Activated CD8-positive, alpha-beta T cell treated with anti-CD3 and anti-CD28 coated beads for 36 hours (primary cell): ENCODE measurements around the gene KRT82. TPM values are rescaled to one million over a fixed set of nuclear protein-coding genes. Genes with fewer than 3 reads are reported as not detected.

Experiments used
- ATAC-seq: fragments of 200-7000 bp; cut with Tn5 transposase; one replicate; pipeline ENCODE4 v1.10.0; 2021; ENCODE audit warnings: mild to moderate bottlenecking, moderate library complexity
- CTCF ChIA-PET: fragments of 350-600 bp; sonication (Branson Sonifier 250); formaldehyde crosslinking; loops from one replicate; lab custom pipeline; 2021; ENCODE audit warnings: antibody characterized with exemption; lab: Charles Lee
- POLR2A ChIA-PET: fragments of 350-600 bp; sonication (Branson Sonifier 250); formaldehyde crosslinking; loops from one replicate; lab custom pipeline; 2021; ENCODE audit warnings: antibody characterized with exemption; lab: Charles Lee
- DNase-seq: peaks from one replicate; pipeline ENCODE4 v3.0.0-alpha.2; 2020
- H3K27ac Mint-ChIP-seq: one replicate; pipeline ENCODE4 v1.8.0; 2021; ENCODE audit warnings: mild to moderate bottlenecking, mixed read lengths
- H3K27me3 Mint-ChIP-seq: one replicate; pipeline ENCODE4 v1.8.0; 2021; ENCODE audit warnings: mixed read lengths
- H3K36me3 Mint-ChIP-seq: one replicate; pipeline ENCODE4 v1.8.0; 2021; ENCODE audit warnings: low read depth, mixed read lengths
- H3K4me1 Mint-ChIP-seq: one replicate; pipeline ENCODE4 v1.8.0; 2021; ENCODE audit warnings: low read depth, mixed read lengths
- H3K4me3 Mint-ChIP-seq: one replicate; pipeline ENCODE4 v1.8.0; 2021; ENCODE audit warnings: mild to moderate bottlenecking, moderate library complexity, mixed read lengths
- H3K9me3 Mint-ChIP-seq: one replicate; pipeline ENCODE4 v1.8.0; 2021; ENCODE audit warnings: mixed read lengths
- intact Hi-C: fragments of 100-400 bp; cut with micrococcal nuclease; formaldehyde crosslinking; loops from one replicate; pipeline ENCODE4 v1.10.0; 2022
- total RNA-seq, 2 experiments: library from RNA; stranded (reverse); gene quantifications; one replicate each; pipeline ENCODE4 v1.2.3, GENCODE V29; 2021
- TF ChIP-seq, protein P1 (sequence below): fragments of 200-600 bp; IDR thresholded peaks from one replicate; pipeline ENCODE4 v1.8.0; 2022; ENCODE audit warnings: antibody characterized with exemption, mild to moderate bottlenecking

Gene KRT82
- total RNA-seq, 2 experiments from 2014 or later: not detected

DNA sequence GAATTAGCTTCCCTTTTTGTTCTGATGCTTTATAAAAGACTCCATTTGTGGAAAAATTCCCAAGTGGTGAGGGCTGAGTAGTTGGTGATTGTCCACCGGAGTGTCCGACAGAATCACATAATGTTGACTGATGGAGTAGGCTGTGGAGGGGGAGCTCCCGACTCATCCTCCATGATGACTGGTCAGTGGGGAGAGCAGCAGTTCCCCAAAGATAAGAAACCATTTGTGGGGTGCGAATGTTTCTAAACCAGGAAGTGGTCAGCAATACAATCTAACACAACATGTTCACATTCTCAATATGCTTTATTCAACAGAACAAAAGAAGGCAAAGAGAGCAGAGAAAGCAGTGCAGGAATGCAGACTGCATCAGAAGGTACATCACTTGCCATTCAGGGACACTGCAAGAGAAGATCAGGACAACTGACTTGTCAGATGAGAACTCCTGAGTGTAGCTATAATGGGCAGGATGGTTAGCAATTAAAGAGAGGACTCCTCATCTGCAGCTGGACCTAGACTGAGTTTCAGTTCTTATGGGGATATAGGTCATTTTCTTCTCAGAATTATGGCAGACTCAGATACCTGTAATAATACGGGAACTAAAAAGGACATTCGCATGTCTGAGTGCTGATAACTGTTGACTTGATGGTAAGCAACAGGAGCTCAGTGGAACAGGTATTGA is 40.4 kb upstream of the KRT82 start:
- intact Hi-C loops: no loop called here
- Mint-ChIP-seq H3K27me3 (peaks cover 11% of the 10 kb centered on the region), H3K36me3 (no peaks in the 10 kb centered on the region), H3K27ac (no peak overlapping the region), H3K4me3 (no peak overlapping the region), H3K4me1 (no peaks in the 10 kb centered on the region), H3K9me3 (no peaks in the 10 kb centered on the region)
- DNase-seq (no peak), ATAC-seq (no peak)
- ChIA-PET POLR2A (no interaction called here), CTCF (interaction anchor here (0.7 to 1.1 kb wide), 2 partner anchors 51 to 74 kb away, joined by 3 read pairs; no protein-coding TSS in a partner anchor)
- TF ChIP-seq, protein P1, sequence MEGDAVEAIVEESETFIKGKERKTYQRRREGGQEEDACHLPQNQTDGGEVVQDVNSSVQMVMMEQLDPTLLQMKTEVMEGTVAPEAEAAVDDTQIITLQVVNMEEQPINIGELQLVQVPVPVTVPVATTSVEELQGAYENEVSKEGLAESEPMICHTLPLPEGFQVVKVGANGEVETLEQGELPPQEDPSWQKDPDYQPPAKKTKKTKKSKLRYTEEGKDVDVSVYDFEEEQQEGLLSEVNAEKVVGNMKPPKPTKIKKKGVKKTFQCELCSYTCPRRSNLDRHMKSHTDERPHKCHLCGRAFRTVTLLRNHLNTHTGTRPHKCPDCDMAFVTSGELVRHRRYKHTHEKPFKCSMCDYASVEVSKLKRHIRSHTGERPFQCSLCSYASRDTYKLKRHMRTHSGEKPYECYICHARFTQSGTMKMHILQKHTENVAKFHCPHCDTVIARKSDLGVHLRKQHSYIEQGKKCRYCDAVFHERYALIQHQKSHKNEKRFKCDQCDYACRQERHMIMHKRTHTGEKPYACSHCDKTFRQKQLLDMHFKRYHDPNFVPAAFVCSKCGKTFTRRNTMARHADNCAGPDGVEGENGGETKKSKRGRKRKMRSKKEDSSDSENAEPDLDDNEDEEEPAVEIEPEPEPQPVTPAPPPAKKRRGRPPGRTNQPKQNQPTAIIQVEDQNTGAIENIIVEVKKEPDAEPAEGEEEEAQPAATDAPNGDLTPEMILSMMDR: no peak

DNA sequence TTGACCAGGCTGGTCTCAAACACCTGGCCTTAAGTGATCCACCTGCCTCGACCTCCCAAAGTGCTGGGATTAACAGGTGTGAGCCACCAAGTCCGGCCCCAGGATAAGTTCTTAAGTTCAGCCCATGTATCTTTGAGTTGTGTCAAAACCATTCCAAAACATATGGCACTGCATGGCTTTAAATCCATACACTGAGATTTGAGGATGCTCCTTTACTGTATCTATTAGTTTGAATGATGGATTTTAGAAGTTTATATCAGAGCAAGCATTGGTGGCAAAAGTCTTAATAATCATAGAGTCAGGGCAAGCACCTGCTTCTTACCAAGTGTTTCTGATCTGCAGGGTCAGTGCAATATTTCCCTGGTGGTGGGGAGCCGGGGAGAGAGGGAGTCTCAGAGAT is 39.7 kb upstream of the KRT82 start:
- TF ChIP-seq, protein P1: no peak
- peaks cover 16% of the 10 kb centered on the region for H3K27me3 Mint-ChIP-seq
- no peak overlapping the region for H3K4me3 Mint-ChIP-seq
- CTCF ChIA-PET: no interaction called here
- DNase-seq (no peak), ATAC-seq (no peak)
- POLR2A ChIA-PET: no interaction called here
- H3K27ac Mint-ChIP-seq: no peak overlapping the region
- H3K36me3 Mint-ChIP-seq: no peaks in the 10 kb centered on the region
- no peaks in the 10 kb centered on the region for H3K9me3 Mint-ChIP-seq
- intact Hi-C loops: no loop called here
- no peaks in the 10 kb centered on the region for H3K4me1 Mint-ChIP-seq

- Mint-ChIP-seq H3K4me3 (no peak overlapping the region), H3K4me1 (no peaks in the 10 kb centered on the region), H3K27me3 (peaks cover 16% of the 10 kb centered on the region), H3K27ac (no peak overlapping the region), H3K9me3 (no peaks in the 10 kb centered on the region), H3K36me3 (no peaks in the 10 kb centered on the region)
- no peak for ATAC-seq
- TF ChIP-seq, protein P1: no peak
- CTCF ChIA-PET: no interaction called here
- intact Hi-C loops: no loop called here
- no peak for DNase-seq
- POLR2A ChIA-PET: no interaction called here
Observed at GRCh38 chr12:52444647-52445595, 38.8 kb upstream of the KRT82 start.

GRCh38 chr12:52443966-52444365 is 37.8 kb upstream of the KRT82 start:
- Mint-ChIP-seq H3K4me1 (no peaks in the 10 kb centered on the region), H3K9me3 (no peaks in the 10 kb centered on the region), H3K4me3 (no peak overlapping the region), H3K36me3 (no peaks in the 10 kb centered on the region), H3K27ac (no peak overlapping the region), H3K27me3 (peaks cover 16% of the 10 kb centered on the region)
- intact Hi-C loops: no loop called here
- ATAC-seq (no peak), DNase-seq (no peak)
- ChIA-PET CTCF (no interaction called here), POLR2A (no interaction called here)
- TF ChIP-seq, protein P1: no peak

DNA sequence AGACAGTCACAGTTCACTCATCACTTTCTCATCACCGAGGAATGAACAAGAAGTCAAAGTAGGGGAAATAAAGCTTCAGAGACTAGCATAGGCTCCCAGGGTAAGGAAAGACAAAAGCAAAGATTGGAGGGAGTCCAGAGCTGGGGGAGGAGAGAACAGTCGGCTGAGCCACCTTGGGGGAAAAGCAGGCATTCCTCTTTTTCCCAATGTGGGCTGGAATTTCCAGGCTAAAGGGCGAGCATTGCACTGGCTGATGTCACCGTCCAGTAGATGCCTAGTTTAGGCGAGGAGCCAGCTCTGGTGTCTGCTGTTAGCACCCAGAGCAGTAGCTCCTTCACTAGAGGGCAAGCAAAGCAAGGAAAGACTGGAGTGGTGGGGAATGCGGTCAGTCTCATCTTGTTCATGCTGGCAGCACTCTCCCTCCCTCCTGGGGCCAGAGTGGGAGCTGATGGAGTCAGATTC is 36.5 kb upstream of the KRT82 start:
- ATAC-seq (no peak), DNase-seq (no peak)
- ChIA-PET CTCF (no interaction called here), POLR2A (no interaction called here)
- Mint-ChIP-seq H3K36me3 (no peaks in the 10 kb centered on the region), H3K4me3 (no peak overlapping the region), H3K9me3 (no peaks in the 10 kb centered on the region), H3K27me3 (peaks cover 16% of the 10 kb centered on the region), H3K4me1 (no peaks in the 10 kb centered on the region), H3K27ac (no peak overlapping the region)
- intact Hi-C loops: no loop called here
- TF ChIP-seq, protein P1: no peak
